HepG2 (cell line): Measurements from ENCODE around the gene RING1. TPM values are rescaled to one million over a fixed set of nuclear protein-coding genes. Genes with fewer than 3 reads are reported as not detected.

ENCODE experiments used
- GMEB1 ChIP-seq: sonication (generic); formaldehyde crosslinking; IDR thresholded peaks from 2 replicates; pipeline ENCODE4 v1.5.1; 2020; ENCODE audit warnings: missing genetic modification reagents, mild to moderate bottlenecking, borderline replicate concordance
- HNF4A ChIP-seq: sonication (generic); formaldehyde crosslinking; IDR thresholded peaks from 2 replicates; pipeline ENCODE4 v1.4.0; 2020; ENCODE audit warnings: missing genetic modification reagents
- HNRNPK ChIP-seq: fragments of 200-400 bp; formaldehyde crosslinking; IDR thresholded peaks from 2 replicates; pipeline ENCODE4 v1.6.1; 2018; ENCODE audit warnings: low read length, low read depth, moderate library complexity, mild to moderate bottlenecking; ENCODE audit not compliant: poor library complexity, severe bottlenecking
- HOXA5 ChIP-seq: sonication (generic); formaldehyde crosslinking; IDR thresholded peaks from 2 replicates; pipeline ENCODE4 v1.4.0; 2020; ENCODE audit warnings: missing genetic modification reagents
- MBNL3 ChIP-seq: fragments of 250-450 bp; sonication (Bioruptor Pico); conservative IDR thresholded peaks from 2 replicates; pipeline ENCODE4 v1.8.0; 2022; ENCODE audit warnings: mild to moderate bottlenecking, inconsistent platforms
- ONECUT2 ChIP-seq: sonication (generic); formaldehyde crosslinking; IDR thresholded peaks from 2 replicates; pipeline ENCODE4 v1.4.0; 2020; ENCODE audit warnings: missing genetic modification reagents
- PBX2 ChIP-seq: IDR thresholded peaks from 2 replicates; pipeline ENCODE4 v1.6.1; 2016; ENCODE audit warnings: control low read depth
- REPIN1 ChIP-seq: sonication (generic); formaldehyde crosslinking; IDR thresholded peaks from 2 replicates; pipeline ENCODE4 v1.8.0; 2022; ENCODE audit warnings: missing genetic modification reagents, low read depth, mild to moderate bottlenecking, borderline replicate concordance
- SALL2 ChIP-seq: sonication (generic); formaldehyde crosslinking; IDR thresholded peaks from 2 replicates; pipeline ENCODE4 v1.8.1; 2023; ENCODE audit warnings: mild to moderate bottlenecking, missing genetic modification reagents, inconsistent platforms
- SATB2 ChIP-seq: sonication (generic); formaldehyde crosslinking; IDR thresholded peaks from 2 replicates; pipeline ENCODE4 v1.5.0; 2020; ENCODE audit warnings: missing genetic modification reagents
- STAT5B ChIP-seq: sonication (generic); formaldehyde crosslinking; IDR thresholded peaks from 2 replicates; pipeline ENCODE4 v1.4.0; 2020; ENCODE audit warnings: missing genetic modification reagents
- TCF7 ChIP-seq: sonication (generic); IDR thresholded peaks from 2 replicates; pipeline ENCODE4 v1.6.1; 2016; ENCODE audit warnings: antibody characterized with exemption, low read depth
- TOE1 ChIP-seq: sonication (generic); formaldehyde crosslinking; IDR thresholded peaks from 2 replicates; pipeline ENCODE4 v1.4.0; 2020; ENCODE audit warnings: mild to moderate bottlenecking, missing genetic modification reagents
- XBP1 ChIP-seq: sonication (generic); formaldehyde crosslinking; IDR thresholded peaks from 2 replicates; pipeline ENCODE4 v1.5.0; 2020; ENCODE audit warnings: missing genetic modification reagents
- ZNF180 ChIP-seq: sonication (generic); formaldehyde crosslinking; IDR thresholded peaks from 2 replicates; pipeline ENCODE4 v1.4.0; 2020; ENCODE audit warnings: low read depth, missing genetic modification reagents, borderline replicate concordance
- ZNF30 ChIP-seq: sonication (generic); formaldehyde crosslinking; IDR thresholded peaks from 2 replicates; pipeline ENCODE4 v1.5.0; 2020; ENCODE audit warnings: mild to moderate bottlenecking, missing genetic modification reagents
- ZNF468 ChIP-seq: sonication (generic); formaldehyde crosslinking; IDR thresholded peaks from 2 replicates; pipeline ENCODE4 v1.8.0; 2022; ENCODE audit warnings: mild to moderate bottlenecking, moderate library complexity, missing genetic modification reagents
- ZNF543 ChIP-seq: sonication (generic); formaldehyde crosslinking; IDR thresholded peaks from 2 replicates; pipeline ENCODE4 v1.4.0; 2020; ENCODE audit warnings: mild to moderate bottlenecking, missing genetic modification reagents
- ZNF629 ChIP-seq: sonication (generic); formaldehyde crosslinking; conservative IDR thresholded peaks from 2 replicates; pipeline ENCODE4 v1.5.0; 2020; ENCODE audit warnings: missing genetic modification reagents
- ZNF782 ChIP-seq: sonication (generic); formaldehyde crosslinking; IDR thresholded peaks from 2 replicates; pipeline ENCODE4 v1.4.0; 2020; ENCODE audit warnings: missing genetic modification reagents, mild to moderate bottlenecking, borderline replicate concordance
- ZNF879 ChIP-seq: sonication (generic); formaldehyde crosslinking; IDR thresholded peaks from 2 replicates; pipeline ENCODE4 v1.8.1; 2023; ENCODE audit warnings: missing genetic modification reagents
- ZSCAN9 ChIP-seq: IDR thresholded peaks from 2 replicates; pipeline ENCODE4 v1.6.1; 2016; ENCODE audit warnings: borderline replicate concordance
- polyA plus RNA-seq, 8 experiments: library from polyadenylated mRNA; depleted of rRNA in 3 of 8; stranded (reverse) in 7 of 8; unstranded in 1 of 8; fragments of >200 nt; fragmentation: Illumina TruSeq in 4 of 8; extraction: Trizol in 4 of 8; gene quantifications; 2 replicates each; pipeline versions ENCODE4 v1.2.1 to v1.2.3, GENCODE V29; 2011 to 2016; ENCODE audit warnings: low read depth in 4 of 8, missing spikeins in 1 of 8, mixed read lengths in 1 of 8; ENCODE audit not compliant: insufficient read depth in 1 of 8
- total RNA-seq, 5 experiments: library from RNA; depleted of rRNA; stranded (reverse); fragments of >200 nt; fragmentation: Illumina TruSeq; extraction: Trizol; gene quantifications; 2 replicates each; pipeline ENCODE4 v1.2.3, GENCODE V29; 2016; ENCODE audit warnings: low read depth in 1 of 5
- TF ChIP-seq, protein P1 (sequence below): sonication (generic); formaldehyde crosslinking; IDR thresholded peaks from 2 replicates; pipeline ENCODE4 v1.4.0; 2020; ENCODE audit warnings: mild to moderate bottlenecking, missing genetic modification reagents
- TF ChIP-seq, protein P2 (sequence below): sonication (generic); formaldehyde crosslinking; IDR thresholded peaks from 2 replicates; pipeline ENCODE4 v1.4.0; 2020; ENCODE audit warnings: missing genetic modification reagents

The RING1 gene
- total and polyA plus RNA-seq, 2 of the 13 experiments (the other 11 are each of a cell fraction or from before 2014, with no cell fraction given) = 23.9 to 33.6 TPM

- no peak for TF ChIP-seq PBX2 (CRISPR knock-in tag)
- TF ChIP-seq XBP1 (CRISPR knock-in tag) = no peak
- no peak for TF ChIP-seq ZNF30 (CRISPR knock-in tag)
- no peak for TF ChIP-seq TOE1 (CRISPR knock-in tag)
- TF ChIP-seq SATB2 = no peak
- TF ChIP-seq ZNF543 (CRISPR knock-in tag) = no peak
- no peak for TF ChIP-seq ZSCAN9 (CRISPR knock-in tag)
- no peak for TF ChIP-seq HOXA5 (CRISPR knock-in tag)
- TF ChIP-seq SALL2 = no peak
- no peak for TF ChIP-seq ZNF468 (CRISPR knock-in tag)
- no peak for TF ChIP-seq STAT5B
- peak; percentile 49 for TF ChIP-seq HNRNPK
- no peak for TF ChIP-seq ZNF629 (CRISPR knock-in tag)
- TF ChIP-seq, protein P1, sequence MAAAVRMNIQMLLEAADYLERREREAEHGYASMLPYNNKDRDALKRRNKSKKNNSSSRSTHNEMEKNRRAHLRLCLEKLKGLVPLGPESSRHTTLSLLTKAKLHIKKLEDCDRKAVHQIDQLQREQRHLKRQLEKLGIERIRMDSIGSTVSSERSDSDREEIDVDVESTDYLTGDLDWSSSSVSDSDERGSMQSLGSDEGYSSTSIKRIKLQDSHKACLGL (CRISPR knock-in tag) = peak; percentile 67; the same call in 1 of the 2 replicates
- no peak for TF ChIP-seq TCF7
- TF ChIP-seq ZNF180 = no peak
- no peak for TF ChIP-seq MBNL3 (CRISPR knock-in tag)
- no peak for TF ChIP-seq ONECUT2 (CRISPR knock-in tag)
- TF ChIP-seq, protein P2, sequence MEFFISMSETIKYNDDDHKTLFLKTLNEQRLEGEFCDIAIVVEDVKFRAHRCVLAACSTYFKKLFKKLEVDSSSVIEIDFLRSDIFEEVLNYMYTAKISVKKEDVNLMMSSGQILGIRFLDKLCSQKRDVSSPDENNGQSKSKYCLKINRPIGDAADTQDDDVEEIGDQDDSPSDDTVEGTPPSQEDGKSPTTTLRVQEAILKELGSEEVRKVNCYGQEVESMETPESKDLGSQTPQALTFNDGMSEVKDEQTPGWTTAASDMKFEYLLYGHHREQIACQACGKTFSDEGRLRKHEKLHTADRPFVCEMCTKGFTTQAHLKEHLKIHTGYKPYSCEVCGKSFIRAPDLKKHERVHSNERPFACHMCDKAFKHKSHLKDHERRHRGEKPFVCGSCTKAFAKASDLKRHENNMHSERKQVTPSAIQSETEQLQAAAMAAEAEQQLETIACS (CRISPR knock-in tag) = no peak
- no peak; the same call in 1 of the 2 replicates for TF ChIP-seq HNF4A (CRISPR knock-in tag)
- no peak for TF ChIP-seq ZNF782 (CRISPR knock-in tag)
- TF ChIP-seq ZNF879 = no peak
- TF ChIP-seq REPIN1 = 0 out of 2 replicates have a peak, but pooled peaks have one; percentile 2
- TF ChIP-seq GMEB1 = no peak; the same call in 1 of the 2 replicates
Observed at GRCh38 chr6:33161354-33162331, 46.7 kb upstream of the RING1 start (continued).
